Fibroblast of the aortic adventitia (primary cell): ENCODE results near the gene ELK3. TPM values are rescaled to one million over a fixed set of nuclear protein-coding genes. Genes with fewer than 3 reads are reported as not detected.

ENCODE experiments used
- DNase-seq: peaks from one replicate; pipeline ENCODE4 v3.0.0-alpha.2; 2010; ENCODE audit warnings: low read depth
- H3K4me3 ChIP-seq: 2 replicates; pipeline ENCODE4 v1.5.1; 2011; ENCODE audit warnings: low read depth, mild to moderate bottlenecking, control low read depth, low read length, moderate library complexity
- CTCF ChIP-seq: IDR thresholded peaks from 2 replicates; pipeline ENCODE4 v1.5.1; 2011; ENCODE audit warnings: mild to moderate bottlenecking, low read length, control low read depth, inconsistent platforms; ENCODE audit not compliant: insufficient read depth
- total RNA-seq: library from RNA; depleted of rRNA; stranded (reverse); fragments of >200 nt; gene quantifications from 2 replicates; pipeline ENCODE4 v1.2.3, GENCODE V29; 2012; ENCODE audit warnings: low replicate concordance

The ELK3 gene
- total RNA-seq, 1 donor, result 75.0 TPM

- TF ChIP-seq CTCF, result no peak
- DNase-seq, result no peak
- no peak overlapping the region for H3K4me3 ChIP-seq
Observed at GRCh38 chr12:96297504-96297903, 103.3 kb downstream of the ELK3 start.

- no peak overlapping the region for H3K4me3 ChIP-seq
- DNase-seq, result no peak
- no peak for TF ChIP-seq CTCF
Observed at GRCh38 chr12:96300064-96300463, 105.9 kb downstream of the ELK3 start.

GRCh38 chr12:96301732-96302131 is 107.6 kb downstream of the ELK3 start:
- no peak for TF ChIP-seq CTCF
- DNase-seq, result no peak
- no peak overlapping the region for H3K4me3 ChIP-seq

- H3K4me3 ChIP-seq, result no peak overlapping the region
- no peak for DNase-seq
- no peak for TF ChIP-seq CTCF
Observed at GRCh38 chr12:96302687-96303310, 108.6 kb downstream of the ELK3 start.

- no peak for TF ChIP-seq CTCF
- DNase-seq, result peak; percentile 23
Observed at GRCh38 chr12:96303653-96304052, 109.5 kb downstream of the ELK3 start.

GRCh38 chr12:96305665-96306064 is 111.5 kb downstream of the ELK3 start:
- TF ChIP-seq CTCF, result no peak
- DNase-seq, result no peak
- H3K4me3 ChIP-seq, result no peak overlapping the region

More at GRCh38 chr12:96303653-96304052, 109.5 kb downstream of the ELK3 start:
- no peak overlapping the region for H3K4me3 ChIP-seq

GRCh38 chr12:96308881-96309280 is 114.7 kb downstream of the ELK3 start:
- TF ChIP-seq CTCF, result no peak
- DNase-seq, result peak; percentile 48
- H3K4me3 ChIP-seq, result no peak overlapping the region
